Esophagus muscularis mucosa (tissue), 3 donors: ENCODE measurements around the gene PHACTR3.

Experiments
- CTCF ChIP-seq, 3 experiments: fragments of 200-600 bp in 2 of 3; fragments of 450-650 bp in 1 of 3; sonication (generic) in 2 of 3; IDR thresholded peaks; one replicate each; pipeline ENCODE4 v1.5.1; 2017 to 2019; ENCODE audit warnings: antibody characterized with exemption in 3 of 3, mild to moderate bottlenecking in 2 of 3, moderate library complexity in 1 of 3
- EP300 ChIP-seq: sonication (generic); formaldehyde crosslinking; IDR thresholded peaks from one replicate; pipeline ENCODE4 v1.6.1; 2017; ENCODE audit warnings: antibody characterized with exemption

GRCh38 chr20:59683181-59683580, 78.8 kb downstream of the PHACTR3 start:
- TF ChIP-seq CTCF (IDR thresholded peaks at IDR 0.05) (no peak), EP300 (no peak)
